ENCODE measurements around the gene MED16. TPM values are rescaled to one million over a fixed set of nuclear protein-coding genes. Genes with fewer than 3 reads are reported as not detected.
"Not testable (repeated sequence)": the region's sequence is repeated elsewhere in the genome, so short reads cannot be mapped to it uniquely, and the experiment has no call there.

MED16 gene
- total RNA-seq, 1 experiment from 2014 or later = 36.2 TPM

- not testable (repeated sequence) for H3K4me3 ChIP-seq (ENCODE audit: insufficient read depth, low read depth, low read length); H3K27me3 ChIP-seq (ENCODE audit: control insufficient read depth, insufficient read depth, low read length); DNase-seq; H3K36me3 ChIP-seq (replicated peaks; ENCODE audit: control insufficient read depth, insufficient read depth, low read length)
Observed at GRCh38 chr19:878751-879561, 14.0 kb downstream of the MED16 start.

- DNase-seq; H3K36me3 ChIP-seq (replicated peaks; ENCODE audit: control insufficient read depth, insufficient read depth, low read length): not testable (repeated sequence)
Observed at GRCh38 chr19:877992-878660, 14.9 kb downstream of the MED16 start.

GRCh38 chr19:876780-877314, 16.1 kb downstream of the MED16 start:
- peaks cover 5% of the 10 kb centered on the region for H3K36me3 ChIP-seq (replicated peaks; ENCODE audit: control insufficient read depth, insufficient read depth, low read length)
- no peaks in the 10 kb centered on the region for H3K27me3 ChIP-seq (ENCODE audit: control insufficient read depth, insufficient read depth, low read length)
- H3K4me3 ChIP-seq (ENCODE audit: insufficient read depth, low read depth, low read length) = no peak overlapping the region
- no peak for DNase-seq

More at GRCh38 chr19:877992-878660, 14.9 kb downstream of the MED16 start:
- H3K4me3 ChIP-seq (ENCODE audit: insufficient read depth, low read depth, low read length); H3K27me3 ChIP-seq (ENCODE audit: control insufficient read depth, insufficient read depth, low read length): not testable (repeated sequence)

GRCh38 chr19:876089-876488, 16.9 kb downstream of the MED16 start:
- no peak overlapping the region for H3K4me3 ChIP-seq (ENCODE audit: insufficient read depth, low read depth, low read length)
- DNase-seq = no peak
- H3K27me3 ChIP-seq (ENCODE audit: control insufficient read depth, insufficient read depth, low read length) = no peaks in the 10 kb centered on the region
- H3K36me3 ChIP-seq (replicated peaks; ENCODE audit: control insufficient read depth, insufficient read depth, low read length) = peaks cover 3% of the 10 kb centered on the region

DNA sequence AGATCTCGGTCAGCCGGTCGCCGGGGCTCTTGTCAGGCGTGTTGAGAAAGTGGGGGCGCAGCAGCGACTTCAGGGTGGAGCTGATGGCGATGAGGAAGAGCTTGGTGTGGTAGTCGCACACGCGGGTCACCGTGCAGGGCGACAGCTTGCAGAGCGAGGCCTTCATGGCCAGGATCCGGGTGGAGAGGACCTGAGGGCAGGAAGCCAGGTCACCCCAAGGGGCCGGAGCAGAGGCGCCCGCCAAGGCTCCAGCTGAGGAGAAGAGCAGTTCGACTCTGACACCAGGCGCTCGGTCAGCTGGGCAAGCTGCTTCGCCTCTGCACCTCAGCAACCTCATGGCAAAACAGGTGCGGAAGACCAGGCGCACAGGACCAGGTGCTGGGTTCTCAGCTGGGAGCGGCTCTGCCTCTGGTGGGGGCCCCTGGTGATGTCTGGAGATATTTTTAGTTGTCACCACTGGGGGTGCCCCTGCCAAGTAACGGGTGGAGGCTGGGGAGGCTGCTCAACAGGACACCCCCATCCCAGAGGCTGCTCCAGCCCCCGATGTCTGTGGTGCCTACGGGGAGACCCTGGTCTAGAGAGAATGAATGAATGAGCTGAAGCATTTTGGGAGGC, 17.6 kb downstream of the MED16 start:
- no peak for DNase-seq
- H3K36me3 ChIP-seq (replicated peaks; ENCODE audit: control insufficient read depth, insufficient read depth, low read length) = no peaks in the 10 kb centered on the region; the same call in 1 of the 2 replicates
- H3K4me3 ChIP-seq (ENCODE audit: insufficient read depth, low read depth, low read length) = no peak overlapping the region
- no peaks in the 10 kb centered on the region for H3K27me3 ChIP-seq (ENCODE audit: control insufficient read depth, insufficient read depth, low read length)

DNA sequence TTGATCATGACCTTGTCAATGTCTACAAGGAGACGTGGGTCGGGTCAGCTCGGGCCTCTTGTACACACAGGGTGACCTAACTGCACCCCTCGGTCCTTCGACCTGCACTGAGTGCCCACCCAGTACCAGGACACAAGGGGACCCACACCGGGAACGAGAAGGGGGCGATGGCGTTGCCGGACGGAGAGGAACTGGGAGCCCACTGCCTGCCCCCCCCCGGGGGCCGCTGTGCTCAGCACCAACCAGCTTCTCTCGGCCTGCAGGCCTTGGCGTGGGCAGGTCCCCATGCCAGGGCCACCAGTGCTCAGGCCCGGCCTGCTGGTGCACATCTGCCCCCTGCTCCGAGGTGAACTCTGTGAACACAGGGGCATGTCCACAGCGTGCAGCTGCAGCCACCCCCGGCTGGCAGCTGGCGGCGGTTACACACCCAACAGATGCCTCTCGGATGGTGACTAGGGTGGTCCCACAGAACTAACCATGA, 19.4 kb downstream of the MED16 start:
- Histone ChIP-seq H3K27me3 (ENCODE audit: control insufficient read depth, insufficient read depth, low read length) (no peaks in the 10 kb centered on the region), H3K4me3 (ENCODE audit: insufficient read depth, low read depth, low read length) (no peak overlapping the region), H3K36me3 (replicated peaks; ENCODE audit: control insufficient read depth, insufficient read depth, low read length) (no peaks in the 10 kb centered on the region; the same call in 1 of the 2 replicates)
- DNase-seq = no peak

DNA sequence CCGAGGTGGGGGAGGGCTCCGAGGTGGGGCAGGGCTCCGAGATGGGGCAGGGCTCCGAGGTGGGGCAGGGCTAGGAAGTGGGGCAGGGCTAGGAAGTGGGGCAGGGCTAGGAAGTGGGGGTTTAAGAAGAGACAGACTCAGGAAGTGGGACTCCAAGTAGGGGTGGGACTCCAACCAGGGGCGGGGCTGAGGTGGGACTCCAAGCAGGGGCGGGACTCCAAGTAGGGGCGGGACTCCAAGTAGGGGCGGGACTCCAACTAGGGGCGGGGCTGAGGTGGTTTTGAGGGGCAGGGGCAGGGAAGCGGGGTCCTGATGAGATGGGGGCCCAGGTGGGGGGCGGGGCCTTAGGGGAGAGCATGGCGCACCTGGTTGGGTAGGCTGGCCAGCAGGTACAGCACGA, 19.9 kb downstream of the MED16 start:
- Histone ChIP-seq H3K36me3 (replicated peaks; ENCODE audit: control insufficient read depth, insufficient read depth, low read length) (no peaks in the 10 kb centered on the region; the same call in 1 of the 2 replicates), H3K4me3 (ENCODE audit: insufficient read depth, low read depth, low read length) (no peak overlapping the region), H3K27me3 (ENCODE audit: control insufficient read depth, insufficient read depth, low read length) (no peaks in the 10 kb centered on the region)
- peak; percentile 88 for DNase-seq

- H3K36me3 ChIP-seq (replicated peaks; ENCODE audit: control insufficient read depth, insufficient read depth, low read length) = no peaks in the 10 kb centered on the region; the same call in 1 of the 2 replicates
- no peaks in the 10 kb centered on the region for H3K27me3 ChIP-seq (ENCODE audit: control insufficient read depth, insufficient read depth, low read length)
- DNase-seq = peak; percentile 91
- peak overlapping the region; percentile 20 for H3K4me3 ChIP-seq (ENCODE audit: insufficient read depth, low read depth, low read length)
Observed at GRCh38 chr19:872266-872951, 20.6 kb downstream of the MED16 start.

DNA sequence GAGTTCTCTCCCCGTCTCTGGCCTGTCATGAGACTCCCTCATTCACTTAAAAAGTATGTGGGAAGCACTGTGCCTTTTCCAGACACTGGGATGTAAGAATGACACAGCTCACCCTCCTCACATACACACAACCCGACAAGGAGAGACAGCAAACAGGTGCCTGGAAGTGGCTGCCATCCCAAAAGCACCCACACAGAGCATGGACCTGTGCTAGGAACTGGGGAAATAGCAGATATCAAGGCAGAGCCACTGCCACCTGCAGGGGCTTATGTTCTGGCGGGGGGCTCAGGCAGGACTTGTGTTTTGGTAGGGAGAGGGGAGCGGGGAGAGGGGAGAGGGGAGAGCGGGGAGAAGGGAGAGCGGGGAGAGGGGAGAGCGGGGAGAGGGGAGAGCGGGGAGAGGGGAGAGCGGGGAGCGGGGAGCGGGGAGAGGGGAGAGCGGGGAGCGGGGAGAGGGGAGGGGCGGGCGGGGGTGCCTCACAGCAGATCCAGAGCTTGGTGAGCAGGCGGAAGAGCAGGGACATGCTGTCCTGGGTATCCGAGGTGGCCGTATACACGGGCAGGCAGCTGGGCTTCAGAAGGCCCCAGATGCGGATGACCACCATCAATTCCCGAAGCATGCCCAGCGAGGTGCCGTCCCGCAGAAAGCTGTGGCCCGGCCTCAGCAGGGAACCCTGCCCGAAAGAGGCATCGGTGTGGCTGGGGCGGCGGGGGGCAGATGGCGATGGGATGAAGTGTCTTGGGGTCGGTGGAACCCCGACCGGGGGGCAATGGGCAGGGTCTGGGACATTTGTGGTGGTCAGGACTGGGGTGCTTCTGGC, 21.3 kb downstream of the MED16 start:
- peak; percentile 87 for DNase-seq
- Histone ChIP-seq H3K4me3 (ENCODE audit: insufficient read depth, low read depth, low read length) (peak overlapping the region; percentile 20), H3K27me3 (ENCODE audit: control insufficient read depth, insufficient read depth, low read length) (no peaks in the 10 kb centered on the region), H3K36me3 (replicated peaks; ENCODE audit: control insufficient read depth, insufficient read depth, low read length) (no peaks in the 10 kb centered on the region; the same call in 1 of the 2 replicates)

DNA sequence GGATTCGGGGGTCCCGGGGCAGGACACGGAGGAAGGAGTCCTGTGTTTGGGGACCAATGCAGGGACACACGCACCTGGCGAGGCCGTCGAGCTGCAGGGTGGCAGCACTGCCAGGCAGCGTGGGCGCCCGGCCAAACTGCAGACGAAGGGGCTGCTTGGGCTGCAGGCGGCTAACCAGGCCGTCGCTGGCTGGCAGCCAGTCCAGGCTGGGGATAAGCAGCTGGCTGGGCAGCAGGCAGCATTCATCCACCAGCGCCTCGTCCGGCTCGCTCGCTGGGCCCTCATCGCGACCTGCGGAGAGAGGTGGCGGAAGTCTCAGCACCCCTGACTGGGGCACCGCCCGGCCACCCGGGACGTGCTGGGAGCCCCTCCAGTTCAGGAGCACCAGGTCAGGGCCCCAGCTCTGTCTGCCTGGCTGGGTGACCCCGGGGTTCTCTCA, 22.0 kb downstream of the MED16 start:
- Histone ChIP-seq H3K4me3 (ENCODE audit: insufficient read depth, low read depth, low read length) (no peak overlapping the region), H3K27me3 (ENCODE audit: control insufficient read depth, insufficient read depth, low read length) (no peaks in the 10 kb centered on the region), H3K36me3 (replicated peaks; ENCODE audit: control insufficient read depth, insufficient read depth, low read length) (no peaks in the 10 kb centered on the region; the same call in 1 of the 2 replicates)
- peak; percentile 71 for DNase-seq

GRCh38 chr19:870314-870713, 22.7 kb downstream of the MED16 start:
- no peak overlapping the region for H3K4me3 ChIP-seq (ENCODE audit: insufficient read depth, low read depth, low read length)
- no peaks in the 10 kb centered on the region; the same call in 1 of the 2 replicates for H3K36me3 ChIP-seq (replicated peaks; ENCODE audit: control insufficient read depth, insufficient read depth, low read length)
- H3K27me3 ChIP-seq (ENCODE audit: control insufficient read depth, insufficient read depth, low read length) = no peaks in the 10 kb centered on the region
- DNase-seq = no peak

GRCh38 chr19:869245-870177, 23.5 kb downstream of the MED16 start:
- H3K27me3 ChIP-seq (ENCODE audit: control insufficient read depth, insufficient read depth, low read length) = no peaks in the 10 kb centered on the region
- no peak overlapping the region for H3K4me3 ChIP-seq (ENCODE audit: insufficient read depth, low read depth, low read length)
- DNase-seq = no peak
- H3K36me3 ChIP-seq (replicated peaks; ENCODE audit: control insufficient read depth, insufficient read depth, low read length) = no peaks in the 10 kb centered on the region; the same call in 1 of the 2 replicates

Measured in H7 (cell line).